Measurements from ENCODE around the gene VRK1.
A peak's percentile ranks its signal among the peaks of the same experiment; 100 is the strongest.

The VRK1 gene

GRCh38 chr14:96893966-96894622, 96.9 kb downstream of the VRK1 start:
- no peak for DNase-seq

- no peak for DNase-seq
These were observed 97.8 kb downstream of the VRK1 start for GRCh38 chr14:96894966-96895365.

- DNase-seq: no peak
These were observed 98.6 kb downstream of the VRK1 start for GRCh38 chr14:96895658-96896271.

GRCh38 chr14:96897184-96897583, 100.0 kb downstream of the VRK1 start:
- no peak for DNase-seq

GRCh38 chr14:96901227-96901626, 104.0 kb downstream of the VRK1 start:
- no peak for DNase-seq

- DNase-seq: no peak
These were observed 104.8 kb downstream of the VRK1 start for GRCh38 chr14:96902004-96902403.

- DNase-seq: no peak
These were observed 106.4 kb downstream of the VRK1 start for GRCh38 chr14:96903444-96904023.

- no peak for DNase-seq
These were observed 107.0 kb downstream of the VRK1 start for GRCh38 chr14:96904201-96904600.

- peak; percentile 6 for DNase-seq
These were observed 107.9 kb downstream of the VRK1 start for GRCh38 chr14:96905065-96905464.

- DNase-seq: peak; percentile 93
These were observed 108.6 kb downstream of the VRK1 start for GRCh38 chr14:96905825-96906224.

GRCh38 chr14:96906434-96906833, 109.3 kb downstream of the VRK1 start:
- peak; percentile 17 for DNase-seq

- DNase-seq: no peak
These were observed 112.7 kb downstream of the VRK1 start for GRCh38 chr14:96909841-96910364.

- peak; percentile 46 for DNase-seq
These were observed 114.4 kb downstream of the VRK1 start for GRCh38 chr14:96911499-96912149.

- DNase-seq: no peak
These were observed 117.5 kb downstream of the VRK1 start for GRCh38 chr14:96914571-96915128.

GRCh38 chr14:96915478-96915877, 118.3 kb downstream of the VRK1 start:
- DNase-seq: no peak

GRCh38 chr14:96916751-96917150, 119.6 kb downstream of the VRK1 start:
- DNase-seq: no peak

- no peak for DNase-seq
These were observed 120.3 kb downstream of the VRK1 start for GRCh38 chr14:96917442-96917963.

GRCh38 chr14:96920023-96920422, 122.8 kb downstream of the VRK1 start:
- DNase-seq: no peak

- DNase-seq: no peak
These were observed 123.6 kb downstream of the VRK1 start for GRCh38 chr14:96920820-96921219.

GRCh38 chr14:96922986-96923385, 125.8 kb downstream of the VRK1 start:
- DNase-seq: no peak

- no peak for DNase-seq
These were observed 128.2 kb downstream of the VRK1 start for GRCh38 chr14:96925422-96925821.

GRCh38 chr14:96926001-96926400, 128.8 kb downstream of the VRK1 start:
- DNase-seq: no peak

GRCh38 chr14:96928779-96929380, 131.7 kb downstream of the VRK1 start:
- DNase-seq: no peak

Measured in inflammatory macrophage treated with lipopolysaccharide for 4 hours (primary cell).